GF-D8 (cell line): Measurements from ENCODE around the gene DUSP23.

ENCODE experiments used
- DNase-seq: peaks from one replicate; lab custom pipeline; 2025; lab: John Stamatoyannopoulos, UW

Gene DUSP23

GRCh38 chr1:159786465-159786864, 5.7 kb downstream of the DUSP23 start:
- no peak for DNase-seq

GRCh38 chr1:159786966-159787365, 6.2 kb downstream of the DUSP23 start:
- no peak for DNase-seq

- no peak for DNase-seq
Measured at GRCh38 chr1:159790237-159790917, 9.6 kb downstream of the DUSP23 start.

- DNase-seq, result no peak
Measured at GRCh38 chr1:159791031-159791430, 10.3 kb downstream of the DUSP23 start.

GRCh38 chr1:159791461-159791860, 10.7 kb downstream of the DUSP23 start:
- no peak for DNase-seq

- no peak for DNase-seq
Measured at GRCh38 chr1:159795534-159795933, 14.8 kb downstream of the DUSP23 start.

GRCh38 chr1:159798893-159799292, 18.1 kb downstream of the DUSP23 start:
- peak; percentile 19 for DNase-seq

- DNase-seq, result no peak
Measured at GRCh38 chr1:159799446-159799985, 18.8 kb downstream of the DUSP23 start.

GRCh38 chr1:159800177-159800930, 19.6 kb downstream of the DUSP23 start:
- no peak for DNase-seq

GRCh38 chr1:159802111-159802510, 21.3 kb downstream of the DUSP23 start, which contains the start of gene FCRL6:
FCRL6 (plus strand) TSS chr1:159802360; CDS start chr1:159802425, 65 bp downstream.
- DNase-seq, result no peak

GRCh38 chr1:159803956-159804689, 23.4 kb downstream of the DUSP23 start:
- DNase-seq, result no peak

GRCh38 chr1:159804924-159805323, 24.2 kb downstream of the DUSP23 start:
- no peak for DNase-seq

GRCh38 chr1:159815926-159816325, 35.2 kb downstream of the DUSP23 start:
- DNase-seq, result no peak

- DNase-seq, result peak; percentile 60
Measured at GRCh38 chr1:159817276-159818041, 36.7 kb downstream of the DUSP23 start.

GRCh38 chr1:159821171-159821867, 40.6 kb downstream of the DUSP23 start:
- no peak for DNase-seq

GRCh38 chr1:159823406-159823805, 42.6 kb downstream of the DUSP23 start:
- DNase-seq, result no peak

- DNase-seq, result no peak
Measured at GRCh38 chr1:159825564-159825963, 44.8 kb downstream of the DUSP23 start.

GRCh38 chr1:159826441-159827101, 45.8 kb downstream of the DUSP23 start, which contains the start of gene SLAMF8:
SLAMF8 (plus strand) TSS chr1:159826873; CDS start chr1:159826899, 26 bp downstream.
- peak; percentile 66 for DNase-seq

GRCh38 chr1:159827102-159827490, 46.3 kb downstream of the DUSP23 start:
- no peak for DNase-seq

- no peak for DNase-seq
Measured at GRCh38 chr1:159827549-159827948, 46.8 kb downstream of the DUSP23 start.
